Activated CD4-positive, CD25-positive, alpha-beta regulatory T cell treated with anti-CD3 and anti-CD28 coated beads, Interleukin-2, amount 50 U/mL, for 24 hours (primary cell): ENCODE measurements around the gene DLX3.
A peak's percentile ranks its signal among the peaks of the same experiment; 100 is the strongest.

Experiments
- ATAC-seq, 2 donors: fragments of 150-1000 bp; cut with Tn5 transposase; one replicate each; pipeline ENCODE4 v1.10.0; 2021; ENCODE audit warnings: mild to moderate bottlenecking in 1 of 2, moderate library complexity in 1 of 2

The DLX3 gene

GRCh38 chr17:49971848-49972485, 23.1 kb downstream of the DLX3 start:
- no peak for ATAC-seq

DNA sequence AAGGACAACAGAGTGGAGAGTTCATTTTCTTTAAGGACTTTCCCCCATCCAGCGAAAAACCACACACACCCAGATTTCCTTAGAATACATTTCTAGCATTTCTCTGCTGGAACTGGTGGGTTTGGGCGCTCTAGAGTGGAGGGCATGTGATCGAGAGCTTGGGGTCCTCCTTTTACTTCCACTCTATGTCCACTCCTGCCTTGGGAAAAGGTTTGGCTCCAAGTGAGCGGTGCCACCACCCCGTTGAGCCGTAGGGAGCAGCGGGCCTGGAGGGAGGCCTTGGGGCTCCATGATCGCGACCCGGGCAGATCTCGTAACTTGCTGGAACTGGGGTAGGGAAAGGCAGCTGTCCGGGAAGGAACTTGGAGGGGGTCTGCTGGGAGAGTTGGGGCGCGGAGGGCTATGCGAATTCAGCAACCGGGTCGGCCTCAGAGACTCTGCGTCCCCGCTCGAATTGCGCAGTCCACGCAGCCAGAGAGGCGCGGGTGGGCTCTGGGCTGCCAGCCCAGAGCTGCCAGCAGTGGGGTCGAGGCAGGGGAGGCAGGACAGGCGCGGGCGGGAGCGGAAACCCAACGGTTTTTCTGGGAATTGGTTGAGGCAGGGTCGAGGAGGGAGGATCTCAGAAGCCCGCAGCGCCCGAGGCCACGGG, 23.7 kb downstream of the DLX3 start:
- ATAC-seq: no peak

- ATAC-seq: no peak
These were observed 24.5 kb downstream of the DLX3 start for GRCh38 chr17:49970498-49970897.

GRCh38 chr17:49969795-49970389, 25.1 kb downstream of the DLX3 start:
- ATAC-seq: no peak

DNA sequence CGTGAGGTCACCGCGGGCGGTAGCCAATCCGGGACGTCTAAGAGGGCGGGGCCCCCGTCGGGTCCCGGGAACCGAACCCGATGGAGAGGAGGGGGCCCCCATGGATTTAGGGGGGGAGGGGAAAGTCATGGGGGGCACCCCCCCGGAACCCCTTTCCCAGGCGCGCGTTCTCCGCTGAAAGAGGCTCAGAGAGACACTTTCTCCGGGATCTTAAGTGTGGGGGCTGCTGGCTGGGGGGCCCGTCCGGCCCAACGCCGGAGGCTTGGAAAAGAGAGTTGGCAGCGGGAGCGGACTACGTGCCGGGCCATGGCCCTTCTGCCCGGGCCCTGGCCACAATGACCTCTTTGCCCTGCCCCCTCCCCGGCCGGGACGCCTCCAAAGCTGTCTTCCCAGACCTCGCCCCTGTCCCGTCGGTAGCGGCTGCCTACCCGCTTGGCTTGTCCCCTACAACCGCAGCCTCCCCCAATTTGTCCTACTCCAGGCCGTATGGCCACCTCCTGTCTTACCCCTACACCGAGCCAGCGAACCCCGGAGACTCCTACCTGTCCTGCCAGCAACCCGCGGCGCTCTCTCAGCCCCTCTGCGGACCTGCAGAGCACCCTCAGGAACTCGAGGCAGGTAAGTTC, 25.8 kb downstream of the DLX3 start, which contains the start of gene DLX4:
TSS of gene DLX4 (plus strand) at position 57 of the 626 bp plus-strand sequence. CDS start at position 336, 279 bp downstream.
- ATAC-seq: no peak

DNA sequence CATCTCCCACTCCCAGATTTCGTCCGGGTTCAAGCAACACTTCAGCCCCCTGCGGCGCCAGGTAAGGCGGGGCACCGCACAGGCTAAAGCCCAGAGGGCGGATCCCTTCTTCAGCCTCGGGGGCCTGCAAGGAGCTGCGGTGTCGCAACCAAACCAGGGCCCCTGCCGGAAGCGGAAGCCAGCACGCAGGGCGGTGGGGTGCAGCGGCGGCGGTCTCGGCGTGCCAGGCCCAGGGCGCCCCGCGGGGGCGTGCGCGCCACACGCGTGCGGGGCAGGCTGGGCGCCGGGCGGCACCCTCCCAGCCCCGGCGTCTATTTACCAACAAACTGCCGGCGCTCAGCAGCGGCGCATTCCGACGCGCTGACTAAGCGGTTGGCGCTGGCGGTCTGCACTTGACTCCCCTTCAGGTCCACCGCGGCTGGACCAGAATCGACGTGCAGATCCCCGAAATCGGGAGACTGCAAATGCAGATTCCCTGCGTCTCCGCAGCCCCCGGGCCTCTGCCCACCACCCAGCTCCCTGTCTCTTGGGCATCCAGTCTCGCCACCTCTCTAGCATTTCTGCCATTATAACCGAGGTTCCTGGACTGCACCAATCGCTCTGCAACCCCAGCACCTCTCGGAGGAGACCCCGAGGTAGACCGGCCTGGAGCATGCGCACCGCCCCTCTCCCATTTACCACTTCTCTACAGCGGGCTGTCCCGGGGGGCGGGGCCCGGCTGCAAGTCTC, 26.5 kb downstream of the DLX3 start:
- peak; percentile 78 to 79 for ATAC-seq

DNA sequence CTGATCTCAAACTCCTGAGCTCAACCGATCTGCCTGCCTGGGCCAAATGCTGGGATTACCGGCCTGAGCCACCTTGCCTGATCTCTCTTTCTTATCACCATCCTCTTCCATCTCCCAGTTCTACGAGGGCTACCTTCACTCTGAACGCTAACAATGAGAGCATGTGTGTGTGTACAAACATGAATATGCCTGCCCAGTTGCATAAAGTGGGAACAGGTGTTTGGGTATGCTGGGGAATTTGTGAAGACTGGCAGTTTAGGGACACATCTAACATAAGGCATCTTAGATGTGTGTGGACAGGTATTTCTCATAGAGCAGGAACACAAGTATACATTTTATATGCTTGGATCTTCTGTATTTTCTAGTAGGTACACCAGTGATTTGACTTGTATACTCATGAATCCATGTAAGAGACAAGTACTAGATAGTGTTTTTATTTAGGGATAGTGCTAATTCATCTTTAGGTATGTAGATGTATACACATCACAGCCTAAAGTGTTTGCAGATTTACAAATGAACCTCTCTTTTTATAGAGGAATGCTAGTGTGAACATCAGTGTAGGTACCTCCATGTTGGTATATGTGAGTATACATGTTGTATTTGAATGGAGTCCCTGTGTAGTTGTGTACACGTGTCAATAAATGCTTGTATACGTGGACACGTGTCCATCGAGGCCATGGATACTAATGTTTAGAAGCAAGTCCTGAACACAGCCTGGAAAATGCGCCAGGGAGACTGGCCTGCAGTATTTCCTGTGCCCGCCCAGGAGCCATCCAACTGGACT, 27.2 kb downstream of the DLX3 start:
- no peak for ATAC-seq

DNA sequence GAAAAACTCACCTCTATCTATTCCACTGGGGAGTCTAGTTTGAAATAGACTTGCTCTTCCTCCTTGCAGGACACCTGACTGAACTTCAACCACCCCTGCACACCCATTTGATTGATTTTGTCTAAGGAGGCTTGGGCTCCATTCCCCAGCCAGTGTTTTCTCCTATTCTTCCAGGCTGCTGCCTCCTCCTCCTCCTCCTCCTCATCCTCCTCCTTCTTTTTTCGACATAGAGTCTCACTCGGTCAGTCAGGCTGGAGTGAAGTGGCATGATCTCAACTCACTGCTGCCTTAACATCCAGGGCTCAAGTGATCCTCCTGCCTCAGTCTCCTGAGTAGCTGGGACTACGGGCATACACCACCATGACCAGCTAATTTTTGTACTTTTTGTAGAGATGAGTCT, 27.8 kb downstream of the DLX3 start:
- ATAC-seq: no peak

DNA sequence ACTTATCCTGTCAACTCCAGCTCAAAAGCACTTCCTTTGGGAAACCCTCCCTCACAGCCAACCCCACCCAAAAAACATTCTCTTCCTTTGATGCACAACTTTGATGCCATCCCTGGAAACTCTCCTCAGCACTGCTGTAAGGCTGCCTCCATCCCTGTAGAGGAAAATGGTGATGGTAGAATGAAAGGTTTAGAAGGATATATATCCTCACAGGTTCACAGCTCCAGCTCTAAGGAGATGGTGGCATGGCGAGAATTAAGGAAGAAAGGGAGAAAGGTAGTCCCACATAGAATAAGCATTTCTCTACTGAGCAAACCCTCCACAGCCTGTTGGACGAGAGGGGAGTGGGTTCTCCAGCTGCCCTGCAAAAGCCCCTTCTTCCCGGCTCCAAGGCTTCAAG, 28.3 kb downstream of the DLX3 start:
- ATAC-seq: no peak

DNA sequence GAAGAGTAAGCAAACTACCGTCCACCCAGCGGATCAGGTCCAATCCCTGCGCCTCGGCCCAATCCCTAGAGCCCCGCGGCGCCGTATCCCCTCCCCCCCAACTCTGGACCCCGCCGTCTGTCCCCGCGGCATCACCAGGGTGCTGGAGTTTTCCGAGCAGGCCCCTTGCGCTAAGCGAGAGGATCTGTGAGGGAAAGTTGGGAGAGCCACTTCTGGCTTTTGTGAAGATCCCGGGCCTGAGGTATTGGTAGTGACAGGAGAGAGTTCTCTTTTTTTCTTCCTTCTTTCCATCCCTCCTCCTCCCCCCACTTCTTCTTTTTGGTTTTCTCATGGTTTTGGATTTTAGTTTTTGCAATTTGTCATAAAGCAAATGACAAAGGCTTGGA, 29.5 kb downstream of the DLX3 start:
- ATAC-seq: no peak

GRCh38 chr17:49964769-49965523, 30.1 kb downstream of the DLX3 start:
- no peak for ATAC-seq

- ATAC-seq: no peak
These were observed 30.7 kb downstream of the DLX3 start for GRCh38 chr17:49964303-49964768.

DNA sequence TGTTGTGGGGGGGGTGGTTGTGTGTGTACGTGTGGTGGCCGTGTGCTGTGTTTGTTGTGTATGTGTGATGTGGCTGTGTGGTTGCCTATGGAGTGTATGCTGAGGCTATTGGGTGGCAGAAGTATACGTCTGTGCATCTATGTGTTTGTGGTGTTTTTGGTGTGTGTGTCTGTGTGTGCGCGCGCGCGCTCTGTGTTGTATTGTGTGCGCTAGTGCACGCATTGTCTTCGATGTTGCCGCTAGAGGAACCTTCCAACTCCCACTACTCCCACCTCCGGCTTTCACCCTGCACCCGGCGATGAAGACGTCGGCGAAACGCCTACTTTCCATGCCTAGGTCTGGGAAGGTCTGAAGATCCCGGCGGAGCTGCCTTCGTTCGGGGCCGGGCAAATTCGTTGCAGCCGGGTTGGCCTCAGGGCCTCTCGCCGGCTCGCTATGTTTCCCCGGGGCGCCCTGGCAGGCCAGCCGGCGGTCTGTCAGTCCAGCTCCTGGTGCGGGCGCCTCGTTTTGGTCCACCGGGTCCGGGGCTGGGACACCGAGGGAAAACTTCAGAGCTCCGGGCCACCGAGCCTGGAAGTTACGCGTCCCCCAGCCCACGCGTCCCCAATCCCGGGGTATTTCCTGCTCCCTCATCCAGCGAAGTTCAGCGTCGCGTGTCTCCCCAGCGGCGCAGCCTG, 31.3 kb downstream of the DLX3 start:
- no peak for ATAC-seq

- no peak for ATAC-seq
These were observed 31.8 kb downstream of the DLX3 start for GRCh38 chr17:49963309-49963625.

DNA sequence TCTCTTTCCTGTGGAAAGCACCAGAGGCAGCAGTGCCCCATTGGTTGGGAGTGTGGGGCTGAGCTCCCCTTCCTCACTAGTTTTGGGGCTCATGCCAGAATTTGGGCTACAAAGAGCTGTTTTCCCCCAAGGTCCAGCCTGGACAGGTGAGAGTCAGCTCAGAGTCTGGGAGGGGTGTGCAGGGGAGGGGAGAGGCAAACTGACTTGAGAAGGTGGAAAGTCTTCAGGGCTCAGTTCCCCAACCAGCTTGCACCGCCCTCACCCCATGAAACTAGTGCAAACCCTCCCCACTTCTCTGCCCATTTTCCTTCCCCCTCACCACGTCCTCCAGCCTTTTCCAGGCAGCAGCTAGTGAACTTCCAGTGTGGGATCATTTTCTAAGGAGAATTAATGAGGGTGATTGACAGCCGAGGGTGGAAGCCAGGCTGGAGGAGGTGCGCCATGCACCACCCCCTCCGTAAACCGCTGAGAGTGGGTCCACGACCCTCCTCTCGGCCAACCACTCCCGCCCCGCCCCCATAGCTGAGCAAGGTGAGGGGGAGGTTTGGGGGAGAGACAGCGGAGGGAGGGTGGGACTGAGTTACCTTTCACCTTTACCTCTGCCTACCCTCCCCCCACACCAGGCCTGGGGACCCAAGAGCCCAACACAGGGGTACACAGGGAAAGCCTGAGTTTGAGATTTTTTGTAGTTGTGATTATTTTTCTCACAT, 32.3 kb downstream of the DLX3 start:
- no peak for ATAC-seq

GRCh38 chr17:49959183-49959935, 35.7 kb downstream of the DLX3 start:
- ATAC-seq: no peak

- ATAC-seq: no peak
These were observed 36.3 kb downstream of the DLX3 start for GRCh38 chr17:49958723-49959122.

DNA sequence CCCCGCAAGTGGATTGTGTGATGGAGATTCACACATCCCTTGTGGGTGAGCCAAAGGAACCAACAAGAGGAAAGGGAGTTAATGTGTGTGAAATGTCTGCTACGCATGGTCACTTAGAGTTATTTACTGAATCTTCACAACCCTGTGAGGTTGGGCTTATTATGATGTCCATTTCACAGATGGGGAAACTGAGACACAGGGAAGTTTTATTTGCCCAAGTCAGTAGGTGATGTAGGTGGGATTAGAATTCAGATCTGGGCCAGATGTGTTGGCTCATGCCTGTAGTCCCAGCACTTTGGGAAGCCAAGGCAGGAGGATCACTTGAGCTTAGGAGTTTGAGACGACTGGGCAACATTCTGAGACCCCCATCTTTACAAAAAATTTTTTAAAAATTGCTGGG, 37.7 kb downstream of the DLX3 start:
- ATAC-seq: no peak

DNA sequence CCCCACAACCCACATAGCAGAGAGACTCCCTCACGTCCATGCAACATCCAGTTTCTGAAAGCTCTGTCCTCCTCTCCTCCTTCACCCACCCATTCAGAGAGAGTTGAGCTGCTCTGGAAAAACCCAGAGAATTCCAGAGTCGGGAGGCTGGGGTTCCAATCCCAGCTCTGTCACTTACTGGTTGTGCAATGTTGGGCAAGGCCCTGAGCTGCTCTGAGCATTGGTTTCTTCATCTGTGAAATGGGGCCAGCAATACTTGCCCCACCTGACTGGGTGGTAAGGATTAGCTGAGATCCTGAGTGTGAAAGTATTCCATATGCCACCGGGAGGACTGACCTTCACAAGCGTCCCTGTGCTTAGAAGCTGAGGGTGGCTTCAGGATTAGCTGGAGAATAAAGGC, 38.2 kb downstream of the DLX3 start:
- no peak for ATAC-seq

GRCh38 chr17:49955157-49955556, 39.9 kb downstream of the DLX3 start:
- ATAC-seq: peak in 1 of 2 donors; percentile 17
